Hematopoietic multipotent progenitor cell treated with erythropoietin and hydrocortisone succinate and interleukin-3 and kit ligand, for 6 days (in vitro differentiated cells): Measurements from ENCODE around the gene OSBPL5.
"Not testable (repeated sequence)": the region's sequence is repeated elsewhere in the genome, so short reads cannot be mapped to it uniquely, and the experiment has no call there.

Source experiments
- DNase-seq: peaks from one replicate; pipeline ENCODE4 v3.0.0-alpha.2; 2015

OSBPL5 gene

DNA sequence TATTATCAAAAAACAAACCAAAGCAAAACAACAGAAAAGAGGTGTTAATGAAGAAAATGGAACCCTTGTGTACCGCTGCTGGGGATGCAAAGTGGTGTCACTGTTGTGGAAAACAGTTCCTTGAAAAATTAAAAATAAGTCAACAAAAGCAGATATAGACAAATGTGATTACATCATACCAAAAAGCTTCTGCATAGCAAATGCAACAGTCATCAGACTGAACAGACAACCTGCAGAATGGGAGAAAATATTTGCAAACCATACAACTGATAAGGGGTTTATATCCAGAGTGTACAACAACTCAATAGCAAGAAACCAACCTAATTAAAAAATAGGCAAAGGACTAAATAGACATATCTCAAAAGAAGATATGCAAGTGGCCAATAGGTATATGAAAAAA is 85.0 kb downstream of the OSBPL5 start:
- no peak for DNase-seq

DNA sequence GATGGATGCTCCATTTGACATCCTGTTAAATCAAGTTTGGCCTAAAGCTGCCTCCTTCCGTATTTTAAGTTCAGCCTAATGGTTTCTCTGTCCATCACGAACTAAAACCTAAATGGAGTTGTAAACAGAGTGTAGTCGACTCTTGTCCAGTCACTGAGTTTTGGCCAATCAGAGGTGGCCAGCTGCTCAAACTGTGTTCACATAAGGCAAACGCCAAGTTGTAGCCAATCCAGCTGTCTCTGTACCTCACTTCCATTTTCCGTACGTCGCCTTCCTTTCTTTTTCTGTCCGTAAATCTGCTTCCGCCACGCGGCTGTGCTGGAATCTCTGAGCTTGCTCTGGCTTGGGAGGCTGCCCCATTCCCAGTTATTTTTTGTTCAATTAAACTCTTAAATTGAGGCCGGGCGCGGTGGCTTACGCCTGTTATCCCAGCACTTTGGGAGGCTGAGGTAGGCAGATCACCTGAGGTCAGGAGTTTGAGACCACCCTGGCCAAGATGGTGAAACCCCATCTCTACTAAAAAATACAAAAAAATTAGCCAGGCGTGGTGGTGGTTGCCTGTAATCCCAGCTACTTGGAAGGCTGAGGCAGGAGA is 87.2 kb downstream of the OSBPL5 start:
- DNase-seq = no peak

DNA sequence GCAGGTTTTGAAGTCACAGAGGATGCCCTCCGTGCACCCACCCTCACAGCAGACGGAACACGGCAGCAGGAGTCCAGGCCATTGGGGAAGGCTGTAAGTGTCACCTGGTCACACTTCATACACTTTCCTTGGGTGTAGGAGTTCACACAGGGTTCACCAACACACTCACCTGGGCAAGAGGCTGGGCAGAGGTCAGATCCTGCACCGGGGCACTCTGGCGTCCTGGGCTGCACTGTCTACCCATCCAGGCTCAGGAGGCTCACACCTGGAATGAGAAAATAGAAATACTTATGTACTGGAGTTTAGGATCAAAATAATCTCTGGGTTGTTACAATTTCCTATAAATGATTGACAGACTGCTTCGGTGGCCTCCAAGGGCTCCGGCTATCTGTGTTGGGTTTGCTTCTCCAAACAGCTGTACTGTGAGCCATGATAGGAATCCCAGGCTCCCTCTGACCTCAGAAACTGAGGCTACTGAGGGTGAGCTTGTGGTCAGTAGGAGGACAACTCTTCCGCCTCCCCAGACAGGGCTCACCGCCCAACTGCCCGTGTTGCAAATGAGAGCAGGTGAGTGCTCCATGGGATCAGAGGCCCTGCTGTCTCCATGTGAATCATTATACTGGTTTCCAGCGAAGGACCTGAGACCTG is 87.8 kb downstream of the OSBPL5 start:
- no peak for DNase-seq

DNA sequence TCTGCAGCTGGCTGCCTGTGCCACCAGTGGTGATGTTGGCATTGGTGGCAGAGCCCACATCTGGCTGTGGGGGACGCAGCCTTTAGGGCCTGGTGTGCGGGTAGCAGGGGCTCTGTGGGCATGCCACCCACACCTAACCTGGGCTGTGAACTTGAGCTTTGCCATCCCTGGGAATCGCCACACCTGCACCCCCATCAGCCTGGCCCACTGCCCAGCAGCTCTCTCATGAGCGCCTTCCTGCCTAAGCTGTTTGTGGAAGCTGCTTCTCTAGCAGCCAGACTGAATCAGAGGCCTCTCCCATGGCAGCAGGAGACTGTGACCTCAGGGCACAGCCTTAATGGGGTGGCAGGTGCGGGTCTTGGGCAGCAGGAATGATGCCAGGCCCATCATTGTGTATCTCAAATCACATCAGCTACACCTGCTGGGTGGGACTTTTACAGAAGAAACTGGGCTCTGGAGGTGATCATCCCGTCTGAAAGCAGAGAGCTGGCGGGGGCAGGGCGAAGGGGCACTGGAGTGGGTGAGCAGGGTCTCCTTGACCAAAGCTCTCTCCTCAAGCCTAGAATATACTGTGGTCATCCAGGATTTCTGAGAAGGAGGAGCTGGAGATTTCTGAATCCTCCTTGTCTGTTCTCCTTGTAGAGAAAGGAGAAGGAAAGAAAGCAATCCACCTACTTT is 90.1 kb downstream of the OSBPL5 start:
- DNase-seq = no peak

DNA sequence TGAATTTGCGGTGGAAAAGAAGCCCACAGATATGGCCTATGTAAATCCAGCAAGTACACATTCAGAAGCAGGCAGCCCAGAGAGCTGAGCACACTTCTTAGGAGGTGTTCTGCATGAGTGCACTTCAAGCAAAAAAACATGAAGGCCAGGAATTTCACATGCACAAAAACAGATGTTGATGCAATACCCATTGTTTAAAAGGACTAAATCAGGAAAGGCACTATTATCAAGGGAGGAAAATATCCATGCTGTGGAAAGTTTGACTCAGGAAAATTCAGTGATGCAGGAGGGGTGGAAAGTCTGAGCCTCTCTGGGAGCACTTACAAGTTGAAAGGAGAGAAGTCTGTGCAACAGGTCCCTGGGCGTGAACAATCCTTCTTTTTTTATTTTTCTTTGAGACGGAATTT is 92.1 kb downstream of the OSBPL5 start:
- DNase-seq = no peak

DNA sequence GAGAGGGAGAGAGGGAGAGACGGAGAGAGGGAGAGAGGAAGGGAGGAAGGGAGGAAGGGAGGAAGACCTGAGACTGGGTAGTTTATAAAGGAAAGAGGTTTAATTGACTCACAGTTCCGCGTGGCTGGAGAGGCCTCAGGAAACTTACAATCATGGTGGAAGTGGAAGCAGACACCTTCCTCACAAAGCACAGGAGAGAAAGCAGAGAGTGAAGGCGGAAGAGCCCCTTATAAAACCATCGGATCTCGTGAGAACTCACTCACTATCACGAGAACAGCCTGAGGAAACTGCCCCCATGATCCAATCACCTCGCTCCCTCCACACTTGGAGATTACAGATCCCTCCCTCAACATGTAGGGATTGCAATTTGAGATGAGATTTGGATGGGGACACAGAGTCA is 95.7 kb downstream of the OSBPL5 start:
- DNase-seq = no peak

DNA sequence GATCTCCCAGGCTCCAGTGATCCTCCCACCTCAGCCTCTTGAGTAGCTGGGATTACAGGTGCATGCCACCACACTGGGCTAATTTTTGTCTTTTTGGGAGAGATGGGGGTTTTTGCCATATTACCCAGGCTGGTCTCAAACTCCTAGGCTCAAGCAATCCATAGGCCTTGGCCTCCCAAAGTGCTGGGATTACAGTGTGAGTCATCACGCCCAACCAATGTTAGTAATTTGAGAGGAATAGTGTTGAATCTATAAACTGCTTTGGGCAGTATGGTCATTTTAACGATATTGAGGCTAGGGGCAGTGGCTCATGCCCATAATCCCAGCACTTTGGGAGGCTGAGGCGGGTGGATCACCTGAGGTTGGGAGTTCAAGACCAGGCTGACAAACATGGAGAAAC is 98.8 kb downstream of the OSBPL5 start:
- DNase-seq = not testable (repeated sequence)

DNA sequence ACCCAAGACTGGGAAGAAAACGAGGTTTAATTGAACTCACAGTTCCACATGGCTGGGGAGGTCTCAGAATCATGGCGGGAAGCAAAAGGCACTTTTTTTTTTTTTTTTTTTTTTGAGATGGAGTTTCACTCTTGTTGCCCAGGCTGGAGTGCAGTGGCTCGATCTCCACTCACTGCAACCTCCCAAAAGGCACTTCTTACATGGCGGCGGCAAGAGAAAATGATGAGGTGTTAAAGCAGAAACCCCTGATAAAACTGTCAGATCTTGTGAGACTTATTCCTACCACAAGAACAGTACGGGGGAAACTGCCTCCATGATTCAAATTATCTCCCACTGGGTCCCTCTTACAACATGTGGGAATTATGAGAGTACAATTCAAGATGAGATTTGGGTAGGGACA is 100.4 kb downstream of the OSBPL5 start:
- DNase-seq = not testable (repeated sequence)

DNA sequence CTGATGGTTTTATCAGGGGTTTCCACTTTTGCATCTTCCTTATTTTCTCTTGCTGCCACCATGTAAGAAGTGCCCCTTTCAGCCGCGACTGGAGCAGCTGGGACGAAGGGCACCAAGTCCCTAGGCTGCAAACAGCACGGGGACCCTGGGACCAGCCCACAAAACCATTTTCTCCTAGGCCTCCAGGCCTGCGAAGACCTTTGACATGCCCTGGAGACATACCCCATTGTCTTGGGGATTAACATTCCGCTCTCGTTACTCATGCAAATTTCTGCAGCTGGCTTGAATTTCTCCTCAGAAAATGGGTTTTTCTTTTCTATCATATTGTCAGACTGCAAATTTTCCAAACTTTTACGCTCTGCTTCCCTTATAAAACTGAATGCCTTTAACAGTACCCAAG is 101.2 kb downstream of the OSBPL5 start:
- DNase-seq = not testable (repeated sequence)

DNA sequence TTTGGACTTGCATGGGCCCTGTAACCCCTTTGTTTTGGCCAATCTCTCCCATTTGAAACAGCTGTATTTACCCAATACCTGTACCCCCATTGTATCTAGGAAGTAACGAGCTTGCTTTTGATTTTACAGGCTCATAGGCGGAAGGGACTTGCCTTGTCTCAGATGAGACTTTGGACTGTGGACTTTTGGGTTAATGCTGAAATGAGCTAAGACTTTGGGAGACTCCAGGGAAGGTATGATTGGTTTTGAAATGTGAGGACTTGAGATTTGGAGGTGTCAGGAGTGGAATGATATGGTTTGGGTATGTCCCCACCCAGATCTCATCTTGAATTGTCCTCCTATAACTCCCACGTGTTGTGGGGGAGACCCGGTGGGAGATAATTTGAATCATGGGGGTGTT is 101.7 kb downstream of the OSBPL5 start:
- DNase-seq = not testable (repeated sequence)

DNA sequence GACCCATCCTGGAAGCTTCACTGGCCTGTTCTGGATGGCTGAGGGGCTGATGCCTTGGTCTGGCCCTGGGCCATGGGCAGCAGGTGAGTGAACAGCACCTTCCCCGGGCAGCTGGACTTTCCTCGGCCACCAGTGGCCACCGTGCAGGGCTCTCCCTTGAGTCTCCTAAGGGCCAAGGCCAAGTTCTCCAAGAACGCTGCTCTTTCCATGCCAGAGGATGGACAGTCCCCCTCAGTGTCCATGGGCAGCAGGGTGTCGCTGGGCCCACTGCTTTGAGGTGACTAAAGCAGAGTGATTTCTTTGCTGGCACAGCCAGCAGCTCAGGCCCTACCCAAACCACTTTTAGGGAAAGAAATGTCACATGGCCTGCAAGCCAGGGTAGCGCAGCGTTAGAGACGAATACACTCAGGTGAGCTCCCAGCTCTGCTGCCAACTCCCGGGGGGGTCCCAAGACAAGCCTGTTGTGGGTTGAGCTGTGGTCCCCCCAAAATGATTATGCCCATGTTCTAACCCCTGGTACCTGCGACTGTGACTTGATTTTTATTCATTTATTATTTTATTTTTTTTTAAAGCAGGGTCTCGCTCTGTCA is 104.6 kb downstream of the OSBPL5 start:
- no peak for DNase-seq

DNA sequence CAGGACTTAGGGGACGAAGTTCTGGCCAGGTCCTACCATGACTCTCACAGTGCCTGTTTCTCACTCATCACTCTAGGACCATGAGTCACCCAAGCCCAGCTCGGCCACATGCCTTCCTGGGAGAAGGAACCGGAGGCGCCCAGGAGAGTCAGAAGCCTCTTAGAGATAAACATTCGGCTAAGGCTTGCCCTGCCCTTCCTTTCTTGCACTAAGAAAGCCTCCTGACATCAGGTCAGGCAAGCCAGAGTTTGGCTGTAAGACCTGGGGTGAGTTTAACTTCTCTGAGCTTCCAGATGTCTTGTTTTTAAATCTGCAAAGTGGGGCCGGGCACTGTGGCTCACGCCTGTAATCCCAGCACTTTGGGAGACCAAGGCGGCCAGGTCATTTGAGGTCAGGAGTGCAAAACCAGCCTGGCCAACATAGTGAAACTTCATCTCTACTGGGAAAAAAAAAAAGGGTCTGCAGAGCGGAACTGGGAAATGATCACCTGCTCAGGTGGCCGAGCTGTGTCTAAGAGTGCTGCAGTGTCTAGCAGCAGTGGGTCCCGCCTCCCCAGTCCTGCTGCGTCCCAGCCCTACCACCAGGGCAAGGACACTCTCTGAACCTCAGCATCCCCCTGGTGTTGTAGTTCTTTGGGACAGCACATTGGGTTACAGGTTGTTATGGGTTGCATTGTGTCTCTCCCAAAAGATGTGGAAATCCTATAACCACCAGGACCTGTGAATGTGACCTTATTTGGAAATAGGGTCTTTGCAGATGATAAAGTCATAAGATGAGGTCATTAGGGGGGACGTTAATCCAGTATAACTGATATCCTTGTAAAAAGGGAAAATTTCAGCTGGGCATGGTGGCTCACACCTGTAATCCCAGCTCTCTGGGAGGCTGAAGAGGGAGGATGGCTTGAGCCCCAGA is 106.1 kb downstream of the OSBPL5 start:
- DNase-seq = peak; percentile 78

DNA sequence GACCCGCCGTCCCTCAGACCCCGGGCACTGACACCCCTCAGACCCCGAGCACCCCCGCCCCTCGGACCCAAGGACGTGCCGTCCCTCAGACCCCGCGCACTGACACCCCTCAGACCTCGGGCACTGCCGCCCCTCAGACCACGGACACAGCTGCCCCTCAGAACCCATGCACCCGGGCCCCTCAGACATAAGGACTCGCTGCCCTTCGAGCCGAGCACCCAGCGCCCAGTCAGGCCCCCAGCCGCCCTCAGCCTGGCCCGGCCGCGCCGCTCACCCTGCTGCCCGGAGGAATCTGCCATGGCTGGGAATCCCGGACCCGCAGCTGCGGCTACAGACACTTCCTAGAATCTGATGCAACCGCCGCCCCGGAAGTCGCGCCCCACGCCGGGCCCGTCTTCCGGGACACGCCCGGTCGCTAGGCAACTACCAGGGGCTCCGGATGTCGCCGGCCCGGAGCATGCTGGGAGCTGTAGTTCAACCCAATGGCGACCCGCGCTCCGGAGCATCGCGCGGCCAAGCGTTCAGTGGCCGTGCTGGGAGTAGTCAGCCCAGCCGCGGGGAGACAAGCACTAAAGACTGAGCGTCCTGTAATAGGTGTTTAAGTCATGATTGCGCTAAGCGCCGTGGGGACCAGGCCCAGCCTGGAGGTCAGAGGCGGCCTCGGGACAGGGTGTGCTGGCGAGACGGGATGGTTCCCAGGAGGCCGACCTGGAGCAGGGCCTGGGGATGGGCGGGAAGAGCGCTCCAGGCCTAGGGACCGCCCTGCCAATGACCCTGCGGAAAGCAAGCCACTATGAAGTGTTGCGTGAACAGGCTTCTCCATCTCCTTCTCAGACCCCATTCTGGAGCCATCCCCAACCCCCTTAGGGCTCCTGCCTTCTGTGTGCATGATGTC is 107.8 kb downstream of the OSBPL5 start, which contains the start of gene CARS1:
TSS of gene CARS1 (minus strand) at position 355 of the 895 bp plus-strand sequence. CDS start at position 299, 56 bp downstream.
- DNase-seq = peak; percentile 96

DNA sequence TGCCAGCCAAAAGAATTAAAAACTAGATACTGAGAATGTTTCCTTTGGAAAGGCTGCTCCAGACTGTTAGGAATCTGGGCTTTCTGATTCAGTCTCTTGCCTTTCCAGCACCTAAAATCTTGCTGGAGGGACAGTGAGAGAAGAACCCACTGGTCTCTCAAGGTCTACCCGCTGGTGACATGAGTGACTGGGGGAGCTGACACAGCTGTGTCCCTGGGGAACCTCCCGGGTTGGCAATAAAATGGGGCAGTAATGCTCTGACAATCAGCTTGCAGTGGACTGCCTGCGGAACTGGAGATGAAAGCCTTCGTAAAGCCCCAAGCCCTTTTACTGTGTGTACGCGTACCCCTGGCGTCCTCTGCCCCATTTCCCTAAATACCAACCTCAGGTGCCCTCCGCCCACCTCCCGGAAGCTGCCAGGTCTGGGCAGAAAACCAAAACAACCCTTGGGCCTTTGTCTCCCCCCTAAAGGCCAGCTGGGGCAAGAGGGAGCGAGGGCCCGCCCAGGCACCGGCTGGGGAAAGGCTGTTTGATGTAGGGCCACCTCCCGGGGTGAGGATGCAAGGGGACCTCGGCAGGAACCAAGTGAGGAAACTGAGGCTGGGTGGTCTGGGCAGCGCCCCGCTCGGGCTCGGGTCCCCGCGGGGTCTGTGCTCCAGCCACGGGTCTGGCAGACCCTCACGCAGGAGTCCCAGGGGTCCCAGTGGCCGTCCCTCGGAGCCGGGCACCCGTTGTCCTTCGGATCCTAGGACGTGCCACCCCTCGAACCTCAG is 108.6 kb downstream of the OSBPL5 start:
- peak; percentile 36 for DNase-seq

DNA sequence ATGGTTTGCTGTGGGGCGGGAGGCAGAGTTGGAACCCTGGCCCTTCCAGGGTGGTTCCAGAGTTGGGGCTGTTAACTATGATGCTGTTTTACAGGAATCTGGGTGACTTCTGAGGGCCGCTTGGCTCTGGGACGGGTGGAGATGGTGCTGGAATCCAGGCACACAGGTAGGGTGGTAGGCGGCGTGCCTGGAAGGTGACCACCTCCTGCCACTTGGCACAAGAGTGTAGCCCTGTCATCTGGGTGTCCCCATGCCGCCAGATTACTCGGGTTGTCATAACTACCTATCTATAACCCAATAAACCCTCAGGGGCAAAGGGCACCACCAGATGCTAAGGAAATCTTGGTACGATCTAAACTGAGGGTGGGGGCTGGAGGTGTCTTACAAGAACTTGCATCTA is 109.2 kb downstream of the OSBPL5 start:
- no peak for DNase-seq

DNA sequence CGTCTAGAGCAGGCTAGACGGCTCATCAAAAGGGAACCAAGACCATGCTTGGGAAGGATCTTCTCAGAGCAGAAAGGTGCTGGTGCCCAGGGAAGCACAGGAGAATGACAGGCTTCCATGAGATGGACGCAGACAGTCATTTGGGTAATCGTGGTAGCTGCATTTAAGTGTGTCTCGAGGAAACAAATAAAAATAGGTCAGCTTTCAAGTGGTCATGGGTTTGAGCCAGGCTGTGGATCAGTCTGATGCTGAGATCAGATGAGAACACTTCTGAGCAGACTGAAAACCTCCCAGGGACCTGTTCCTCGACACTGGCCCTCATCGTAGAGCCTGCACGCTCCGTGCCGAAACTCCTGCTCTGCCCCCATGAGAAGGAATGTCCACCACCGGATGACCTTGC is 112.5 kb downstream of the OSBPL5 start:
- DNase-seq = no peak

DNA sequence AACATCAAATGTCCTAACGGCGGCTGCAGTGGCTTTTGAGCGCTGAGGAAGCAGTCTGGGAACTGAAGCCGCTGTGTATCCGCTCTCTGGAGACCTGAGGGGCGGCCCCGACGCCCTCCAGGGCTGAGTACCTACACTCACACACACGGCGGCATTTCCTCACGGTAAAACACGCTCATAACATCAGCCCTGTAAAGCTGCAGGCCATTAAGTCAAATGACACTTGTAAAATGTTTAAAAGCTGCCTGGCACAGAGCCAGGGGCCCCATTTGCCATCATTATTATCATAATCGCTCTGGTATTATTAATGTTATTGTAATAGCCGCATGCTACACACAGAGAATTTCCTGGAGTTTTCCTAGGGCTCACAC is 113.0 kb downstream of the OSBPL5 start:
- no peak for DNase-seq

DNA sequence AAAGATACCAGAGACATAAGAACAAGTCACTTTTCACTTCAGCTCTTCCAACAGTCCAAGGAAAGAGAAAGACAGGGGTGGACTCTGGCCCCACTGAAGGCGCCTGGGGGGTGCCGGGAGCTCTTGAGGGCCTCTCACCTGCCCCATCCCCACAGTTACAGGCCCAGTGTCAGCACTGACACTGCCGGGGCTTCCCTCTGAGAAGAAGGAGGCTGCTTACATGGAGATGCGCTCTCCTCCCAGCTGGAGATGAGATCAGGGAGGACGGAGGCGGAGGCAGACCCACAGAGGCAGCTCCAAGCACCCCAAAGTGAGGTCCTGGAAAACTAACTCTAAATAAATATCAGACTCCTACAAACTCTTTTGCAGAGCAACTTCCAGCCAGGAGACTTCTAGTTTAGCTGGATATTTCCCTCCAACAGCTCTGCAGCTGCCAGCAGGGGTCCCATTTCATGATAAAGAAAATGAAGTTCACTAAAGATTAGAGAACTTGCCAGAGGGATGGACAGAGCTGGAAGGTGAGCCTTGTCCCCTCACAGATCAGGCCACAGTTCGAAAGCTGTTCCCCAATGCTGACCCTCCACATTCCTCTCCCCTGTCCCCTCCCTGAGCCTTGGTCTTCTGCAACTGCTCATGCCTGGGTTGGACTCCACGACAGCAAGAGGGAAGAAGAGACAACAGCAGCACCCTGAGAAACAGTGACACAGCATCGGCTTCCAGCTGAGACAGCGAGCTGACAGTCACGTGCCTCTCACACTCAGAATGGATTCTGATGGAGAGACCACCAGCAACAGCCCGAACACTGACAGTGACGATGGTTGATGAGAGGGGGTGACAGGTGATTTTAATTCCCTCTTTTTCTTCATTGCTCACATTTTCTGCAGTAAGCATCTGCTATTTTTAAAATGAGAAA is 113.7 kb downstream of the OSBPL5 start:
- no peak for DNase-seq

DNA sequence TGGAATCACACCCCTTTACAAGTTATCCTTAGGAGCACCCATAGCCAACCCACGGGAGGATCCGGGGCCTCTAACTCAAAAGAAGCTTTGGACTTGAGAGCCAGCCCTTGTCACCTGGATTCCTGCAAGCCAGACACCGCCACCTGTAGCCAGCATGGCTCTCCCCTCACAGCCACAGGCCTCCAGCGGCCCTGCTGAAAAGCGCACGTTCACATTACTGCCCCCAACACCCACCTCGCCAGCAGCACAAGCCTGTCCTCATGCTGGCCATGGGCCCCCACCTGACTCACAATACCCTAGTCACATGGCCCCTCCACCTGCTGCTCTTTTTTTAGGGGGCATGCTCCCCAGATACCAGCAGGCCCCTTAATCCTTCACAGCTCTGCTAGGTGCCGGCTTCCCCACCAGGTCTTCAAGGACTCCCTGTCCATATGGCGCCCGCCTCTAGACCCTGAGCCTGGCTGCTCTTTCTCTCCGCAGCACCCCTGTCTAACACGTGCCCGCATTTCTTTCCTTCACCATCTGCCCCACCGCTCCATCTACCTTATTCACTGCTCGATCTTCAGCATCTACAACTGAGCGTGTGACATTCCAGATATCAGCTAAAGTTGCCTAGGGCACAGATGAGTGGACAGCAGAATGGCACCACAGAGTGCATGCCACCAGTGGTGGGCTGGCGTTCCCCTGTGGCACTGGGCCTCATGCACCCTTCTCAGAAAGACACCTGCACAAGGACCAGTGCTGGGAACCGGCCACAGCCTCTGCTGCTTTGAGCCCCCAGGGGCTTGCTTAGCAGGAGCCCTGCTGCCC is 114.5 kb downstream of the OSBPL5 start:
- DNase-seq = no peak
